ENCODE results near the gene D2HGDH. TPM values are rescaled to one million over a fixed set of nuclear protein-coding genes. Genes with fewer than 3 reads are reported as not detected.
"Not testable (repeated sequence)": the region's sequence is repeated elsewhere in the genome, so short reads cannot be mapped to it uniquely, and the experiment has no call there.

Gene D2HGDH
- polyA plus RNA-seq, 5 donors = 24.8 to 43.9 (median 42.5) TPM

- DNase-seq = no peak
These were observed 73.8 kb downstream of the D2HGDH start for GRCh38 chr2:241808051-241808720.

- no peak for DNase-seq
These were observed 74.4 kb downstream of the D2HGDH start, which contains the start of gene NEU4 for GRCh38 chr2:241808721-241809382. NEU4 (plus strand) TSS chr2:241809193; CDS start chr2:241814485, 5,292 bp downstream.

- no peak for DNase-seq
These were observed 75.2 kb downstream of the D2HGDH start for GRCh38 chr2:241809383-241810306.

- DNase-seq = no peak
These were observed 76.1 kb downstream of the D2HGDH start for GRCh38 chr2:241810307-241811200.

- DNase-seq = no peak
These were observed 76.9 kb downstream of the D2HGDH start for GRCh38 chr2:241811201-241811951.

- no peak for DNase-seq
These were observed 77.7 kb downstream of the D2HGDH start for GRCh38 chr2:241811952-241812729.

GRCh38 chr2:241812730-241813643 is 78.6 kb downstream of the D2HGDH start:
- no peak for DNase-seq

GRCh38 chr2:241813644-241814392 is 79.4 kb downstream of the D2HGDH start:
- DNase-seq = no peak

GRCh38 chr2:241814393-241814642 is 79.9 kb downstream of the D2HGDH start:
- DNase-seq = no peak

- DNase-seq = no peak
These were observed 80.4 kb downstream of the D2HGDH start for GRCh38 chr2:241814643-241815476.

GRCh38 chr2:241815477-241816430 is 81.3 kb downstream of the D2HGDH start:
- no peak for DNase-seq

GRCh38 chr2:241816431-241817121 is 82.1 kb downstream of the D2HGDH start:
- no peak for DNase-seq

- DNase-seq = no peak
These were observed 82.8 kb downstream of the D2HGDH start for GRCh38 chr2:241817126-241817820.

- DNase-seq = not testable (repeated sequence)
These were observed 83.4 kb downstream of the D2HGDH start for GRCh38 chr2:241817821-241818215.
